Nephron (organoid): ENCODE data around the gene ARAP1.
A peak's percentile ranks its signal among the peaks of the same experiment; 100 is the strongest.

Experiments
- H3K27ac Mint-ChIP-seq, 3 experiments: 2 replicates each; pipeline ENCODE4 v1.8.0; 2020; ENCODE audit warnings: mixed read lengths in 3 of 3, mild to moderate bottlenecking in 2 of 3, moderate library complexity in 1 of 3
- H3K27me3 Mint-ChIP-seq: 2 replicates; pipeline ENCODE4 v1.8.0; 2021; ENCODE audit warnings: low read depth, mild to moderate bottlenecking, moderate library complexity, mixed read lengths
- H3K36me3 Mint-ChIP-seq: 2 replicates; pipeline ENCODE4 v1.8.0; 2020; ENCODE audit warnings: low read depth, mixed read lengths
- H3K4me1 Mint-ChIP-seq: 2 replicates; pipeline ENCODE4 v1.8.0; 2020; ENCODE audit warnings: mixed read lengths
- H3K4me3 Mint-ChIP-seq, 3 experiments: 2 replicates each; pipeline ENCODE4 v1.8.0; 2020; ENCODE audit warnings: mild to moderate bottlenecking in 3 of 3, mixed read lengths in 3 of 3, moderate library complexity in 2 of 3
- H3K9me3 Mint-ChIP-seq: 2 replicates; pipeline ENCODE4 v1.8.0; 2020; ENCODE audit warnings: mixed read lengths
- CTCF ChIP-seq, 3 experiments: fragments of 200-600 bp; sonication (generic); IDR thresholded peaks; one replicate each; pipeline ENCODE4 v1.5.0; 2021; ENCODE audit warnings: antibody characterized with exemption in 3 of 3; ENCODE audit not compliant: unreplicated experiment in 3 of 3

The ARAP1 gene

DNA sequence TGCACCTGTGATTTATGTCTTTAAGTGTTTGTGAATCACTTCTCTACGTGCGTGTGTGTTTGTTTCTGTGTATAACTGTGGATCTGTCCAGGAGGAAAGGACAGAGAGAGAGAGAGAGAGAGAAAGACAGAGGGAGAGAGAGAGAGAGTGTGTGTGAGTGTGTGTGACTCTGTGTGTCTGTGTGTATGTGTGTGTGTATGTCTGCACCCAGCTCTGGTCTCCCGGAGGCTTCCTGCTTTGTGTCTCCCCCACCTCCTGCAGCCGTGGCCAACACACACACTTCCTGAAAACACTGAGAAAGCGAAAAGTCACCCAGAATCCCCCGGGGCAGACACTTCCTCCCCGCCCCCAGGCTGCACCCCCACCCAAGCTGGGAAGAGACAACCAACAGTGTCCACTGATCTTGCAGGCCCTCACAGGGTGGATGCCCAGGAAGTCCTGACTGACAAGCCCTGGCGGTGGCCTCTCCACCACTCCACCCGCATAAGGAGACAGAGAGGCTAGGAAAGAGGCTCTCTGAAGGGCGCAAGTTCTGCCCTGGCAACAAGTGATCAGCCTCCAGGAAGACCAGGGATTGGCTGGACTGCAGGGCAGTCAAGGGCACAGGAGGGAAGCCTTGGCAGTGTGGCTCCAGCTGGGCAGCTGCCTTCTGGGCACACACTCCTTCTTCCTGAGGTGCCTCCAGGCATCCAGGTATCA lies 30.0 kb downstream of the ARAP1 start:
- no peak for TF ChIP-seq CTCF (IDR thresholded peaks at IDR 0.05; ENCODE audit: unreplicated experiment in 3 of 3)
- no peaks in the 10 kb centered on the region for H3K9me3 Mint-ChIP-seq
- H3K27me3 Mint-ChIP-seq: no peaks in the 10 kb centered on the region
- H3K4me3 Mint-ChIP-seq: peak overlapping the region; percentile 81 to 89 (median 88)
- no peaks in the 10 kb centered on the region for H3K36me3 Mint-ChIP-seq
- peaks cover 54% of the 10 kb centered on the region for H3K4me1 Mint-ChIP-seq
- peak overlapping the region; percentile 97 to 99 (median 98) for H3K27ac Mint-ChIP-seq

DNA sequence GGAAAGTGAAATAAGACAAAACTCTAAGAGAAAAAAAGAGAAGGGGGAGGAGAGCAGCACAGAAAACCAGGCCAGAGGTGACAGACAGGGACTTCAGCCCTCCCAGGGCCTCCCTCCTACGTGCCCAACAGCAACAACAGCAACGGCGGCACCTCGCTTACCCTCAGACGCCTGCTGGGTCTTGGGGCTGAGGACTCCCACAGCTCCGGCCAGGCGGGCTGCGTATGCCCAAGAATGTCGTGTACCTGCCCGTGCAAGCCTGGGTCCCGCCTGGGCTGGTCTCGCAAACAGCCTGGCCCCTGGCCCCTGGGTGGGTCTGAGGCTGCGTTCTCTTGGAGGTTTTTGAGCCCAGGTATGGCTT lies 30.5 kb downstream of the ARAP1 start:
- H3K4me1 Mint-ChIP-seq: peaks cover 57% of the 10 kb centered on the region
- H3K27ac Mint-ChIP-seq: peak overlapping the region; percentile 97 to 99 (median 98)
- no peak for TF ChIP-seq CTCF (IDR thresholded peaks at IDR 0.05; ENCODE audit: unreplicated experiment in 3 of 3)
- no peaks in the 10 kb centered on the region for H3K9me3 Mint-ChIP-seq
- no peaks in the 10 kb centered on the region for H3K27me3 Mint-ChIP-seq
- no peaks in the 10 kb centered on the region for H3K36me3 Mint-ChIP-seq
- peak overlapping the region; percentile 81 to 89 (median 88) for H3K4me3 Mint-ChIP-seq

DNA sequence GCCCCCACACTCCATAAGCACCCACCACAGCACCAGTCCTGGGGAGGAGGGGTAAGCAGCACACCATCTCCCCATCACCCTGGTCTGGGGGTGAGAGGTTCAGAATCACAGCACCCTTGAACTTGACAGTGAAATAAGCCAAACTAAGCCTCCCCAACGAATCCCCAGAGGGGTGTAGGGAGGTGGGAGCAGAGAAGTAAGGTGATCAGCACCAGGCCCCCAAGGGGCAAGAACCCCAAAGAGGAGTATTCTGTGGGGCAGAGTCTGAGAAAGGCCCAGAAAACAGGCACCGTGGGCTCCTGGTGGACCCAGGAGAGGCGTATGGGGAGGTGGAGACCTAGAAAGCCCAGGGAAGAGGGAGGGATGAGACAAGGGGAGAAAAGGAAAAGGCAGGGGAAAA lies 30.9 kb downstream of the ARAP1 start:
- peaks cover 61% of the 10 kb centered on the region for H3K4me1 Mint-ChIP-seq
- H3K9me3 Mint-ChIP-seq: no peaks in the 10 kb centered on the region
- peak overlapping the region; percentile 97 to 99 (median 98) for H3K27ac Mint-ChIP-seq
- H3K27me3 Mint-ChIP-seq: no peaks in the 10 kb centered on the region
- TF ChIP-seq CTCF (IDR thresholded peaks at IDR 0.05; ENCODE audit: unreplicated experiment in 3 of 3): no peak
- H3K36me3 Mint-ChIP-seq: peaks cover 1% of the 10 kb centered on the region
- peak overlapping the region; percentile 81 to 89 (median 88) for H3K4me3 Mint-ChIP-seq

- no peaks in the 10 kb centered on the region for H3K9me3 Mint-ChIP-seq
- no peaks in the 10 kb centered on the region for H3K27me3 Mint-ChIP-seq
- H3K4me3 Mint-ChIP-seq: peak overlapping the region; percentile 81 to 89 (median 88)
- H3K27ac Mint-ChIP-seq: peak overlapping the region; percentile 97 to 99 (median 98)
- H3K36me3 Mint-ChIP-seq: peaks cover 4% of the 10 kb centered on the region
- H3K4me1 Mint-ChIP-seq: peaks cover 64% of the 10 kb centered on the region
- no peak for TF ChIP-seq CTCF (IDR thresholded peaks at IDR 0.05; ENCODE audit: unreplicated experiment in 3 of 3)
These were observed 31.4 kb downstream of the ARAP1 start for GRCh38 chr11:72720784-72721183.

- no peaks in the 10 kb centered on the region for H3K9me3 Mint-ChIP-seq
- H3K27ac Mint-ChIP-seq: peak overlapping the region; percentile 97 to 99 (median 98)
- H3K4me1 Mint-ChIP-seq: peaks cover 59% of the 10 kb centered on the region
- H3K36me3 Mint-ChIP-seq: peaks cover 4% of the 10 kb centered on the region
- no peak for TF ChIP-seq CTCF (IDR thresholded peaks at IDR 0.05; ENCODE audit: unreplicated experiment in 3 of 3)
- H3K4me3 Mint-ChIP-seq: peak overlapping the region; percentile 81 to 89 (median 88)
- H3K27me3 Mint-ChIP-seq: no peaks in the 10 kb centered on the region
These were observed 32.2 kb downstream of the ARAP1 start for GRCh38 chr11:72720047-72720446.

DNA sequence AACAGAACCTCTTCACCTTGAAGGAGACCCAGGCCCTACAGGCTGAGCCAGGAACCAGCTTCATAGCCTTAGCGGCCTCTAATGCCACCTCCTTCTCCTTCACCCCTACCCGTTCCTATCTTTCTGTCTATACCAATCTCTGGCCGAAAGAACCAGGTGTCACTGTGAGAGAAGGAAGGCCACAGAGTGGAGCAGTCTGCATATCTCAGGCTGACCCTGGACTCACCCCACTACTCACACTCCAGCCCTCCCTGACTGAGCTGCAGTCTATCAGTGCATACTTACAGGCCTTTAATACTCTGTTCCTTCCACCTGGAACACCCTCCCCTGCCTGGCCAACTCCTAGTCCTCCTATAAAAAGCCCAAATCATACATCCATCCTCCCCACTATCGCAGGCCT lies 32.7 kb downstream of the ARAP1 start:
- peaks cover 4% of the 10 kb centered on the region for H3K36me3 Mint-ChIP-seq
- no peaks in the 10 kb centered on the region for H3K9me3 Mint-ChIP-seq
- H3K27ac Mint-ChIP-seq: peak overlapping the region; percentile 19 to 99 (median 97)
- peaks cover 59% of the 10 kb centered on the region for H3K4me1 Mint-ChIP-seq
- no peak for TF ChIP-seq CTCF (IDR thresholded peaks at IDR 0.05; ENCODE audit: unreplicated experiment in 3 of 3)
- H3K4me3 Mint-ChIP-seq: peak overlapping the region; percentile 53 to 89 (median 88)
- H3K27me3 Mint-ChIP-seq: no peaks in the 10 kb centered on the region
